Esophagus (tissue), 2 donors: Measurements from ENCODE around the gene GLP1R. TPM values are rescaled to one million over a fixed set of nuclear protein-coding genes. Genes with fewer than 3 reads are reported as not detected.

Experiments
- H3K27ac ChIP-seq, 2 donors: one replicate each; pipeline ENCODE4 v1.5.1; 2013; ENCODE audit warnings: low read depth in 2 of 2, mild to moderate bottlenecking in 2 of 2, inconsistent platforms in 1 of 2, low read length in 1 of 2, moderate library complexity in 1 of 2
- H3K27me3 ChIP-seq, 2 donors: one replicate each; pipeline ENCODE4 v1.6.1; 2013; ENCODE audit warnings: low read length in 2 of 2, control low read depth in 1 of 2, mild to moderate bottlenecking in 1 of 2; ENCODE audit not compliant: insufficient read depth in 2 of 2, control insufficient read depth in 1 of 2
- H3K36me3 ChIP-seq, 2 donors: one replicate each; pipeline ENCODE4 v1.6.1; 2013; ENCODE audit warnings: low read length in 1 of 2; ENCODE audit not compliant: control insufficient read depth in 2 of 2, insufficient read depth in 2 of 2
- H3K4me1 ChIP-seq, 2 donors: one replicate each; pipeline ENCODE4 v1.6.1; 2013; ENCODE audit warnings: low read length in 1 of 2; ENCODE audit not compliant: control insufficient read depth in 2 of 2, insufficient read depth in 2 of 2
- H3K4me3 ChIP-seq, 2 donors: one replicate each; pipeline ENCODE4 v1.5.1; 2013; ENCODE audit warnings: low read length in 2 of 2, mild to moderate bottlenecking in 2 of 2, low read depth in 1 of 2, moderate library complexity in 1 of 2
- H3K9me3 ChIP-seq, 2 donors: one replicate each; pipeline ENCODE4 v1.6.1; 2013; ENCODE audit warnings: mild to moderate bottlenecking in 2 of 2, low read depth in 1 of 2, low read length in 1 of 2, moderate library complexity in 1 of 2; ENCODE audit not compliant: control insufficient read depth in 2 of 2, insufficient read depth in 1 of 2
- WGBS, 2 donors: extraction: QIAGEN DNeasy Blood & Tissue Kit; methylation state at CpG; one replicate each; pipeline ENCODE4 v1.1.7; 2013; 5-methylcytosine and 5-hydroxymethylcytosine counted together
- polyA plus RNA-seq, 2 donors: library from polyadenylated mRNA; stranded (reverse); fragments of 200-250 nt; gene quantifications; one replicate each; pipeline ENCODE4 v1.2.3, GENCODE V29; 2013
- donor health status: healthy with polysubstance abuse.
- donor health status: Bipolar disorder and iron deficiency.

GLP1R gene
- polyA plus RNA-seq, 2 donors = not detected

- WGBS, 2 donors = 85 to 88% methylated on average over 17 of the region's 17 CpGs
- no peaks in the 10 kb centered on the region for H3K9me3 ChIP-seq
Measured at GRCh38 chr6:39073471-39074355, 25.1 kb downstream of the GLP1R start.

GRCh38 chr6:39074486-39074885 lies 25.9 kb downstream of the GLP1R start:
- Histone ChIP-seq H3K27ac (no peak overlapping the region), H3K9me3 (no peaks in the 10 kb centered on the region), H3K4me3 (no peak overlapping the region), H3K4me1 (no peaks in the 10 kb centered on the region), H3K36me3 (no peaks in the 10 kb centered on the region), H3K27me3 (no peaks in the 10 kb centered on the region)
- 80 to 86% methylated on average over 9 of the region's 9 CpGs for WGBS, 2 donors

More at GRCh38 chr6:39073471-39074355, 25.1 kb downstream of the GLP1R start:
- no peak overlapping the region for H3K4me3 ChIP-seq
- no peak overlapping the region for H3K27ac ChIP-seq
- H3K27me3 ChIP-seq = no peaks in the 10 kb centered on the region
- H3K36me3 ChIP-seq = no peaks in the 10 kb centered on the region
- no peaks in the 10 kb centered on the region for H3K4me1 ChIP-seq

- Histone ChIP-seq H3K9me3 (no peaks in the 10 kb centered on the region), H3K27me3 (no peaks in the 10 kb centered on the region), H3K27ac (no peak overlapping the region), H3K4me3 (no peak overlapping the region), H3K36me3 (no peaks in the 10 kb centered on the region), H3K4me1 (no peaks in the 10 kb centered on the region)
- WGBS, 2 donors = 67 to 71% methylated on average over 12 of the region's 12 CpGs
Measured at GRCh38 chr6:39075010-39075686, 26.6 kb downstream of the GLP1R start.

GRCh38 chr6:39075807-39076622 lies 27.4 kb downstream of the GLP1R start:
- Histone ChIP-seq H3K36me3 (no peaks in the 10 kb centered on the region), H3K27ac (no peak overlapping the region), H3K27me3 (no peaks in the 10 kb centered on the region), H3K4me3 (no peak overlapping the region), H3K9me3 (no peaks in the 10 kb centered on the region), H3K4me1 (no peaks in the 10 kb centered on the region)
- WGBS, 2 donors = 79 to 81% methylated on average over 11 of the region's 11 CpGs

- Histone ChIP-seq H3K9me3 (no peaks in the 10 kb centered on the region), H3K4me1 (no peaks in the 10 kb centered on the region), H3K27me3 (no peaks in the 10 kb centered on the region), H3K36me3 (no peaks in the 10 kb centered on the region), H3K4me3 (no peak overlapping the region), H3K27ac (no peak overlapping the region)
- 77% methylated on average over 9 of the region's 9 CpGs for WGBS, 2 donors
Measured at GRCh38 chr6:39076623-39077535, 28.3 kb downstream of the GLP1R start.

DNA sequence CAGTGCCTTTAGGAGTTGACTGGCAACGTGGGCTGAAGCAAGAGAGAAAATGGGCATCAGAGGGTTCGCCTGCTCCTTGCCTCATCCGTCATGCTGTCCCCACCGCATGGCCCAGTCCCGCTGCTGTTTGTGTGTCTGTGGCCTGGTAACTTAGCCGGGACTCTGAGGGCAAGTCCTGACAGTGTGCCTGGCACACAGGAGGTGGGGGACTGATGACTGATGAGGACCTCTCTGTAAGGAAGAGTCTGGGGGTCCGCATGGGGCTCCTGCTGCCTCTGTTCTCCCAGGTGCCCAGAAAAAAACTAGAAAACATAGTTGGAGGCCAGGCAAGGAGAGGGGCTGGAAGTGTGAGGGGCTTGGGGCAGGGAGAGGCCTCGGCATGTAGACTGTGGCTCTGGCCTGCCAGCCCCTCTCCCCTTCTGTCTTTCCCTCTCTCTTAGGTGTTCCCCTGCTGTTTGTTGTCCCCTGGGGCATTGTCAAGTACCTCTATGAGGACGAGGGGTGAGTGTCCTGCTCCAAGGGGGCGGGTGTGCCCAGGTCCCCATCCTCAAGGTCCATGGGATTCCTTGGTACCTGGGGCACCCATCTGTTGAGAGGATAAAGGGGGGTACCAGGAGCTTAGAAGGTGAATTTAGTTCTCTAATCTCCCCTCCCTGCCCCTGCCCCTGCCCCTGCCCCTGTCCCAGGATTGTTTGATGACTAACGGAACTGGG lies 29.5 kb downstream of the GLP1R start:
- 79 to 82% methylated on average over 11 of the region's 11 CpGs for WGBS, 2 donors
- H3K36me3 ChIP-seq = no peaks in the 10 kb centered on the region
- H3K27me3 ChIP-seq = no peaks in the 10 kb centered on the region
- H3K9me3 ChIP-seq = no peaks in the 10 kb centered on the region
- H3K4me3 ChIP-seq = no peak overlapping the region
- H3K27ac ChIP-seq = no peak overlapping the region
- H3K4me1 ChIP-seq = no peaks in the 10 kb centered on the region

DNA sequence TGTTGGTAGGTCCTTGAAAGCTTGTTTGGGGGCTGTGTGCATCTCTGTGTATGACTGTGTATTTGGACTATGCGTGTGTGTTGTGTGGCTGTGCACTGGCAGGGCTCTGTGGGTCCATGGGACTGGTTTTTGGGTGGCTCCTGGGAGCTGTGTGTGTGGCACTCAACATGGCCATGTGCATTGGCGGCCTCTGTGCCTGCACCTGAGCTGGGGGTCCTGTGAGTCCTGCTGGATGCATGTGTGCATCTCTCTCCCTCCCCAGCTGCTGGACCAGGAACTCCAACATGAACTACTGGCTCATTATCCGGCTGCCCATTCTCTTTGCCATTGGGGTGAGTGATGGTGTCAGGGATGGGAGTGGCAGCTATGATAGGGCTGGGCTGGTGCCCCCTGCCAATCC lies 30.1 kb downstream of the GLP1R start:
- Histone ChIP-seq H3K4me1 (no peaks in the 10 kb centered on the region), H3K27me3 (peaks cover 0 to 3% of the 10 kb centered on the region in 2 donors), H3K36me3 (no peaks in the 10 kb centered on the region), H3K4me3 (no peak overlapping the region), H3K9me3 (no peaks in the 10 kb centered on the region), H3K27ac (no peak overlapping the region)
- WGBS, 2 donors = 72 to 85% methylated on average over 3 of the region's 3 CpGs

GRCh38 chr6:39079197-39080125 lies 30.9 kb downstream of the GLP1R start:
- 79 to 84% methylated on average over 8 of the region's 8 CpGs for WGBS, 2 donors
- Histone ChIP-seq H3K4me3 (no peak overlapping the region), H3K9me3 (no peaks in the 10 kb centered on the region), H3K4me1 (no peaks in the 10 kb centered on the region), H3K27ac (no peak overlapping the region), H3K36me3 (no peaks in the 10 kb centered on the region), H3K27me3 (peaks cover 0 to 3% of the 10 kb centered on the region in 2 donors)
